GM19025 (cell line): ENCODE data around the gene ZNF774.
"Not testable (repeated sequence)": the region's sequence is repeated elsewhere in the genome, so short reads cannot be mapped to it uniquely, and the experiment has no call there.

Source experiments
- ATAC-seq: cut with Tn5 transposase; IDR thresholded peaks from one replicate; pipeline ENCODE4 v1.9.1; 2021; ENCODE audit warnings: mild to moderate bottlenecking, low read depth, moderate library complexity; ENCODE audit not compliant: unreplicated experiment

Gene ZNF774

DNA sequence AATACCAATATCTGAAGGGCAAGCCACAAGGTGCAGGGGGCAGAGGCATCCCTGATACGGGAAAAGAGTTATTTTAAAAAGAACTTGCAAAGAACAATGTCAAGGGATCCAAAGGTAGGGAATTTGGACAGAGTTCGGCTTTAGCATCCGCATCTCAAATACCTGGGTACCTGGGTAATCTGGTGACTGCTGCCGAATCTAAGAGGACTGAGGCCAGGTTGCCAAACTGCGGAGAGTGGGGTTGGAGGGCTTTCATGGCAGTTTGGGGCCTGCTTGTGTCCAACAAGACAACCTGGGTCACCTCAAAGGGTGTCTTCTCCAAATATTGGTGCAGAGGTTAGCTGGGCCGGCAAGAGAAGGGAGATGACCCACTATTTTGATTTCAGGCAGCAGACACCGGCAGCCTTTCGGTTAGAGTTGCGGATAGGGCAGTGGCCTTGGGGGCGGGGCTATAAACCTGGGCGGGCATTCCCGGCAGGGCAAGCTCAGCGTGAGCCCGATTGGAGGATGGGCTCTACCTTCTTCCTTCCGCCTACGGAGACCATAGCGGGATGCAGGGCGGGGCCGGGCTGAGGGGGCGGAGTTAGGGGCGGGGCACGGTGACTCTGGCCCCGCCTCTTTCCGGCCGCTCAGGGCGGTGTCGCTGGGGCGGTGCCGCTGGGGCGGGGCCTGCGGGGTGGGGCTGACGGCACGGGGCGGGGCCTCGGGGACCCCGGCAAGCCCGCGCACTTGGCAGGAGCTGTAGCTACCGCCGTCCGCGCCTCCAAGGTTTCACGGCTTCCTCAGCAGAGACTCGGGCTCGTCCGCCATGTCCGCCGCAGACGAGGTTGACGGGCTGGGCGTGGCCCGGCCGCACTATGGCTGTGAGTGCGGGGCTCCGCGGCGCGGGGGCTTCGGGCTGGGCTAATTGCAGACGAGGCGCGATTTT is 35.7 kb downstream of the ZNF774 start, which contains the start of gene IQGAP1:
TSS of gene IQGAP1 (plus strand) at position 709 of the 928 bp plus-strand sequence. CDS start at position 809, 100 bp downstream.
- peak; percentile 91 for ATAC-seq

DNA sequence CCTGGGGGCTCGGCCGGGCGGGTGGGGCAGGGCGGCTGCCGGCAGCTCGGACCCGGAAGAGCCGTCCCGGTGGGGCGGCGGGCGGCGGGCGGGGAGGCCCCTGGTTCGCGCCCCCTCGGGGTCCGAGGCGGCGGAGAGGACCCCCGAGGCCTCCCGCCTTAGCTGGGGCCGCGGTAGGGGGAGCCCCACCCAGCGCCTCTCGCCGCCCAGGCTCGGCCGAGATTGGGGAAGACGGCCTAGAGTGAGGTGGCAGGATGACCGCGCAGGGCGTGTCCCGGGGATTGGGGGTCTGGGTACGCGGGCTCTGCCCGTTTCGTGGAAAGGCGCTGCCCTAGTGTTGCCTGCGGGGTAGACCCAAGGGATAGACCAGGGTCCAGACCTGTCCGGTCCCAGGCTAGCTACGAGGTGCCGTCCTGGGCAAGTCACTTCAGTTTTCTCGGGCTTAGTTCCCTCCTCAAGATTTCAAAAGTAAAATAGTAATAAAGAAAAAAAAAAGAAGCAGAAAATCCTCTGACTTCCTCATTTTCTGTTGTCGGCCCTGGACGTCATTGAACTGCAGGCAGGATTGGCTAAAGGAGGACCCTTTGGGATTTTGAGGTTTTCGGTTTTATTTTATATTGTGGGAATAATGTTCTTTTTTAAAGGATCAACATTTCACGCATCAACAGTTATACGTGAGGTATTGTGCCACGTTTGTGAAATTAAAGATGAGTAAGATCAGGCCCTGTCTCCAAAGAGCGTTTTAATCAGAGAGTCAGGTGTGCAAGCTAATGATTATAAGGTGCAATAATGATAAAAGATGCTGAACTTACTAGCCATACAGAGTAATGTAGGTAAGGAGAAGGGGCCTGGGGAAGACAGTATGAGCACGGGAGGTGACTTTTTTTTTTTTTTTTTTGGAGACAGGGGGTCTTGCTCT is 36.6 kb downstream of the ZNF774 start:
- peak; percentile 49 for ATAC-seq

- ATAC-seq = no peak
Measured at GRCh38 chr15:90389513-90389912, 37.4 kb downstream of the ZNF774 start.

- ATAC-seq = no peak
Measured at GRCh38 chr15:90393040-90393439, 41.0 kb downstream of the ZNF774 start.

- ATAC-seq = no peak
Measured at GRCh38 chr15:90394074-90394473, 42.0 kb downstream of the ZNF774 start.

GRCh38 chr15:90394748-90395442 is 42.8 kb downstream of the ZNF774 start:
- no peak for ATAC-seq

DNA sequence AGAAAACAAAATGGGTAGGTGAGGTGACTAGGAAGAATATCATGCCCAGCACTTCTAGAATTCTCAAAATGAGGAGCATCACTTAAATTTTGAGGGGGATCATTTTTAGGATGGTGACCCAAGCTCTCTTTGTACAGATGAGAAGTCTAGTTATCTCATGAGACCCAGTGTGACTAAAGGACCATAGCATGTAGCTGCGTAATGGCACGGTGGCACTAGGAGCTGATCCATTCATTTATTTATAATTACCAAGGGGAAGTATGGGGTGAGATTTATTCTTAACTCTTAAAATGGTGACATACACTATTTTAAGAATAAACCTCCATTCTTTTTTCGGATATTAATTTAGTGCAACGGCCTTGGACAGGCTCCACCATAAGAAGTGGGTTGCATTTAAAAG is 44.2 kb downstream of the ZNF774 start:
- ATAC-seq = no peak

GRCh38 chr15:90400005-90400758 is 48.1 kb downstream of the ZNF774 start:
- ATAC-seq = no peak

GRCh38 chr15:90400759-90401314 is 48.8 kb downstream of the ZNF774 start:
- ATAC-seq = peak; percentile 100

- ATAC-seq = no peak
Measured at GRCh38 chr15:90401495-90401894, 49.4 kb downstream of the ZNF774 start.

DNA sequence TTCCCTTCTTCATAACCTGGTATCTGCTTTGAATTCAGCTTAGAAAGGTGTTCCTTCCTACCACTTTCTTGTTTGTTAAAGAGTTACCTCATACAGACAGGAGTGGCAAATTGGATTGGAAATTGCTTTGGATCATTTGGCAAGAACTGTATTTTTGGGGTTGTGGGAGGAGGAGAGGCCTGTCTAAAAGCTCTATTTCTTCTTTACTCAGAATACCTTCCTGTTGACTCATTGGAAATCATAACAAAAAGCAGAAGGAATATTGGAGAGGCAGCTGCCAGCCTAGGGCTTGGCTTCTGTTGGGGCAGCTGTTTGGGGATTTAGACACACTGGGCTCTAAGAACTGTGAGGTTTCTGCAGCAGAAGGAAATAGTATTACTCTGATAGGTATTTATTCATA is 50.1 kb downstream of the ZNF774 start:
- no peak for ATAC-seq

- ATAC-seq = no peak
Measured at GRCh38 chr15:90402767-90403166, 50.7 kb downstream of the ZNF774 start.

GRCh38 chr15:90405055-90405607 is 53.0 kb downstream of the ZNF774 start:
- no peak for ATAC-seq

GRCh38 chr15:90407336-90407735 is 55.3 kb downstream of the ZNF774 start:
- ATAC-seq = no peak

GRCh38 chr15:90407871-90408317 is 55.8 kb downstream of the ZNF774 start:
- ATAC-seq = no peak

DNA sequence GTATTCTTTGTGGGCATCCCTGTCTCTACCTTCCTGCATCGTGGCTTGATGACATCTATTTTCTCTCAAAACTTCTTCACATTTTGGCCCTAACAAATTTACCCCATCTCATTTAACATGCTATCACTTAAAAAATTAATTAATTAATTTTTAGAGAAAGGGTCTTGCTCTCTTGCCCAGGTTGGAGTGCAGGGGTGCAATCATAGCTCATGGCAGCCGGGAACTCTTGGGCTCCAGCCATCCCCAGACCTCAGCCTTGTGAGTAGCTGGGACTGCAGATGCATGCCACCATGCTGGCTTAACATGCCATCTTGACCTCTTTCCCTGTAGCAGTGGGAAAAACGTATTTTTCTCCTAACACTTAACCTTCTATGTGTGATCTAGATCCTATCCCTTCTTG is 56.6 kb downstream of the ZNF774 start:
- ATAC-seq = no peak

- not testable (repeated sequence) for ATAC-seq
Measured at GRCh38 chr15:90409587-90409986, 57.5 kb downstream of the ZNF774 start.

GRCh38 chr15:90410316-90410715 is 58.2 kb downstream of the ZNF774 start:
- ATAC-seq = not testable (repeated sequence)

DNA sequence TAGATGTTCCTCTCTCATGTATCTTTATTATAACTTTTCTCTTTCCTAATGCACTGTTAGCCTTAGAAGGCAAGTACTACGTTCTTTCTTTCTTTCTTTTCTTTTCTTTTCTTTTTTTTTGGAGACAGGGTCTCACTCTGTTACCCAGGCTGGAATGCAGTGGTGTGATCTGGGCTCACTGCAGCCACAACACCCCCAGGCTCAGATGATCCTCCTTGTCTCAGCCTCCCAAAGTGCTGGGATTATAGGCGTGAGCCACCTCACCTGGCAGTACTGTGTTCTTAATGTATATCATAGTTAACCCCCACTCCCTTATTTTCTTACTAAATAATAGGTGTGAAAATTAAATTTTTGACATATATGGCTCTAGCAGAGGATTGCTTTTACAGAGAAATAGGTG is 59.1 kb downstream of the ZNF774 start:
- ATAC-seq = no peak
